ENCODE measurements around the gene SPEN. TPM values are rescaled to one million over a fixed set of nuclear protein-coding genes. Genes with fewer than 3 reads are reported as not detected.

Gene SPEN

DNA sequence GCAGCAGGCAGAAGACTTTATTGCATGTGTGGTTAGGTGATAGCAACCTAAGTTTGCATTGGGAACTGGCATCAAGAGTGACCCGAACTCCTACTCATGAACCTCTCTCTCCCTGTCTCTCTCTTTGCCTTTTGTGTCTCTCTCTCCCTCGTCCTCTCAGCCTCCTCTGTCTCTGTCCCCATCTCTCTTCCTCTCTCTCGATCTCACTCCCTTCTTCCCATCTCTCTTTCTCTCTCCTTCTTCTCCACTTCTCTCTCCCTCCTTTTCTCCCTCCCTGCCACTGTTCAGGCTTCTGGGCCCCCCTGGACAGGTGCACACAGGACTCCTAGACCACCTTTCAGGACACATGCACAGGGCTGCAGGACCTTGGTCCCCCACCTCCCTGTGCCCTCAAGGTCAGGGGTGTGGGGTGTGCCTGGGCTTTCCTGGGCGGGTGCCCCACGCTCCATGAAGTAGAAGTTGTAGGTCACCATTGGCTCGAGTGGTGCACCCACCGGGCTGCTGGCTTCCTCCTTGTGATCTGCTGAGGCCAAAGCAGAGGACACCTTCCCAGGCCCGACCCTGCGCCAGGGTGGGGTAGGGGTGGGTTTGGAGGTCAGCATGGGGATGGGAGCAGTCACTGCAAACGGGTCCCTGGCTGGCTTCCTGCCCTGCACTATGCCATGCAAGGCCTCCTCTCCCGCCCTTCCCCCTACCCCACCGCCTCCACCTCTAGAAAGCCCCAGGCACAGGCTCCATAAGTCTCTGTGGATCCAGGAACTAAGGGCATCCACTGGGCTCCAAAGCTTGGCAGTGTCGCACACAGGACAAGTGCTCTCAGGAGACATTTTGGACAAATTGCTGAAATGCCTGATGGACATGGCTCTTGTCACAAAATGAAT is 141.6 kb downstream of the SPEN start:
- H3K4me1 ChIP-seq (ENCODE audit: control insufficient read depth, low read depth, low read length), result no peaks in the 10 kb centered on the region
- H3K18ac ChIP-seq (ENCODE audit: low read length), result no peak overlapping the region
- no peaks in the 10 kb centered on the region for H3K36me3 ChIP-seq (ENCODE audit: control insufficient read depth, insufficient read depth, low read length)
- no peak overlapping the region for H3K4ac ChIP-seq (ENCODE audit: low read depth, low read length)
- no peaks in the 10 kb centered on the region for H3K27me3 ChIP-seq (ENCODE audit: insufficient read depth, low read length, poor library complexity)
- no peaks in the 10 kb centered on the region for H3K79me2 ChIP-seq (ENCODE audit: control insufficient read depth, insufficient read depth, low read length)
- no peak for DNase-seq
- no peak overlapping the region for H2AK5ac ChIP-seq (ENCODE audit: low read length)
- no peak overlapping the region for H2BK120ac ChIP-seq (ENCODE audit: low read depth, low read length)
- H4K8ac ChIP-seq (ENCODE audit: low read depth, low read length), result no peak overlapping the region
- H3K27ac ChIP-seq (ENCODE audit: low read depth, low read length), result no peak overlapping the region
- H3K23ac ChIP-seq (ENCODE audit: low read length), result no peak overlapping the region
- WGBS (ENCODE audit: extremely low coverage, insufficient coverage, low lambda C conversion rate), result 100% methylated on average over 1 of the region's 13 CpGs
- H3K79me1 ChIP-seq (ENCODE audit: low read length), result no peaks in the 10 kb centered on the region
- no peak overlapping the region for H3K9ac ChIP-seq (ENCODE audit: low read length)
- no peak overlapping the region for H3K56ac ChIP-seq (ENCODE audit: low read length)
- no peak overlapping the region for H3K4me3 ChIP-seq (ENCODE audit: low read length)
- H2BK5ac ChIP-seq (ENCODE audit: low read length), result no peak overlapping the region
- H3K4me2 ChIP-seq (ENCODE audit: low read length), result no peak overlapping the region
- no peak overlapping the region for H4K5ac ChIP-seq (ENCODE audit: low read length)
- H2BK15ac ChIP-seq (replicated peaks; ENCODE audit: low read depth), result no peak overlapping the region

DNA sequence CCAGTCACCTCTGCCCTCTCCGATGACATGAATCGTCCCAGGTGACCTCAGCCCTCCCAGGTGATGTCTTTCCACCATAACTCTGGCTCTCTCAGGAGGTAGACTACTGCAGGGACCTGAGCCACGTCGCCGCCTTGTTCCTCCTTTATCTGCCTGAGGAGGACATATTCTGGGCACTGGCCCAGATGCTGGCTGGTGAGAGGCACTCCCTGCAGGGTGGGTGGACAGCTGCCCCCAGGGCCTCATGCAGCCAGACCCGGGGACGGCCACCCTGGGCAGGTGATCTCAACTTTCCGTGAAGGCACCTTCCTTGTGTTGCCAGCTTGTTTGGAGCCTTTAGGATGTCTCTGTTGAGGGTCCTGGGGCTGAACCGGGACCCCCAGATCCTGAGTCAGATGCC is 142.3 kb downstream of the SPEN start:
- DNase-seq, result no peak
- no peaks in the 10 kb centered on the region for H3K27me3 ChIP-seq (ENCODE audit: insufficient read depth, low read length, poor library complexity)
- H3K36me3 ChIP-seq (ENCODE audit: control insufficient read depth, insufficient read depth, low read length), result no peaks in the 10 kb centered on the region
- no peak overlapping the region for H3K27ac ChIP-seq (ENCODE audit: low read depth, low read length)
- H3K23ac ChIP-seq (ENCODE audit: low read length), result no peak overlapping the region
- H2BK15ac ChIP-seq (replicated peaks; ENCODE audit: low read depth), result no peak overlapping the region
- no peak overlapping the region for H4K5ac ChIP-seq (ENCODE audit: low read length)
- no peak overlapping the region for H3K4me2 ChIP-seq (ENCODE audit: low read length)
- H3K56ac ChIP-seq (ENCODE audit: low read length), result no peak overlapping the region
- H3K4me3 ChIP-seq (ENCODE audit: low read length), result no peak overlapping the region
- H2AK5ac ChIP-seq (ENCODE audit: low read length), result no peak overlapping the region
- H3K9ac ChIP-seq (ENCODE audit: low read length), result no peak overlapping the region
- H3K18ac ChIP-seq (ENCODE audit: low read length), result no peak overlapping the region
- H3K79me1 ChIP-seq (ENCODE audit: low read length), result no peaks in the 10 kb centered on the region
- no peak overlapping the region for H4K8ac ChIP-seq (ENCODE audit: low read depth, low read length)
- H2BK120ac ChIP-seq (ENCODE audit: low read depth, low read length), result no peak overlapping the region
- H3K4ac ChIP-seq (ENCODE audit: low read depth, low read length), result no peak overlapping the region
- no peaks in the 10 kb centered on the region for H3K79me2 ChIP-seq (ENCODE audit: control insufficient read depth, insufficient read depth, low read length)
- WGBS (ENCODE audit: extremely low coverage, insufficient coverage, low lambda C conversion rate), result no CpG with 5 or more reads among the region's 9 CpGs
- H2BK5ac ChIP-seq (ENCODE audit: low read length), result no peak overlapping the region
- H3K4me1 ChIP-seq (ENCODE audit: control insufficient read depth, low read depth, low read length), result no peaks in the 10 kb centered on the region

Small RNAs within 50 kb of the gene (small RNA-seq; reads per million reads assigned to genes)
- not detected for gene AL034555.1 (ENCODE audit: insufficient read depth)
- gene AL355994.1 (ENCODE audit: insufficient read depth), result not detected
- gene AL355994.5 (ENCODE audit: insufficient read depth), result not detected
